HepG2 (cell line): ENCODE results near the gene MYL12B. TPM values are rescaled to one million over a fixed set of nuclear protein-coding genes. Genes with fewer than 3 reads are reported as not detected.

Experiments
- BRF2 ChIP-seq: sonication (generic); formaldehyde crosslinking; IDR thresholded peaks from 2 replicates; pipeline ENCODE4 v1.8.1; 2022; ENCODE audit warnings: mild to moderate bottlenecking, missing genetic modification reagents
- CENPX ChIP-seq: sonication (generic); formaldehyde crosslinking; IDR thresholded peaks from 2 replicates; pipeline ENCODE4 v1.9.0; 2021; ENCODE audit warnings: mild to moderate bottlenecking, missing genetic modification reagents, moderate library complexity
- E2F1 ChIP-seq: sonication (generic); formaldehyde crosslinking; IDR thresholded peaks from 2 replicates; pipeline ENCODE4 v1.5.0; 2020; ENCODE audit warnings: missing genetic modification reagents
- EED ChIP-seq: sonication (generic); formaldehyde crosslinking; IDR thresholded peaks from 2 replicates; pipeline ENCODE4 v1.5.0; 2020; ENCODE audit warnings: mild to moderate bottlenecking, missing genetic modification reagents
- HOXD1 ChIP-seq: sonication (generic); formaldehyde crosslinking; IDR thresholded peaks from 2 replicates; pipeline ENCODE4 v1.5.0; 2020; ENCODE audit warnings: missing genetic modification reagents
- MED13 ChIP-seq: sonication (generic); formaldehyde crosslinking; IDR thresholded peaks from 2 replicates; pipeline ENCODE4 v1.5.0; 2020; ENCODE audit warnings: missing genetic modification reagents
- NR2F2 ChIP-seq: IDR thresholded peaks from 2 replicates; pipeline ENCODE4 v1.6.1; 2012; ENCODE audit warnings: low read depth, inconsistent platforms, borderline replicate concordance
- NR2F6 ChIP-seq, 2 experiments: IDR thresholded peaks; 2 replicates each; pipeline ENCODE4 v1.6.1; 2016; ENCODE audit warnings: antibody characterized with exemption in 1 of 2, mild to moderate bottlenecking in 1 of 2
- RFX3 ChIP-seq: IDR thresholded peaks from 2 replicates; pipeline ENCODE4 v1.6.1; 2016; ENCODE audit warnings: missing biosample characterization, missing genetic modification reagents
- RNF219 ChIP-seq: sonication (generic); formaldehyde crosslinking; IDR thresholded peaks from 2 replicates; pipeline ENCODE4 v1.5.0; 2020; ENCODE audit warnings: mild to moderate bottlenecking, missing genetic modification reagents
- RXRB ChIP-seq: IDR thresholded peaks from 2 replicates; pipeline ENCODE4 v1.6.1; 2016; ENCODE audit warnings: borderline replicate concordance, missing genetic modification reagents, missing compliant biosample characterization
- XBP1 ChIP-seq: sonication (generic); formaldehyde crosslinking; IDR thresholded peaks from 2 replicates; pipeline ENCODE4 v1.5.0; 2020; ENCODE audit warnings: missing genetic modification reagents
- ZBTB26 ChIP-seq: IDR thresholded peaks from 2 replicates; pipeline ENCODE4 v1.6.1; 2016; ENCODE audit warnings: missing compliant biosample characterization, missing genetic modification reagents, borderline replicate concordance
- ZFP82 ChIP-seq: sonication (generic); formaldehyde crosslinking; IDR thresholded peaks from 2 replicates; pipeline ENCODE4 v1.5.1; 2020; ENCODE audit warnings: mild to moderate bottlenecking, missing genetic modification reagents, borderline replicate concordance
- ZFP90 ChIP-seq: sonication (generic); formaldehyde crosslinking; IDR thresholded peaks from 2 replicates; pipeline ENCODE4 v1.8.0; 2022; ENCODE audit warnings: missing genetic modification reagents, mild to moderate bottlenecking, inconsistent platforms, borderline replicate concordance
- ZNF160 ChIP-seq: sonication (generic); formaldehyde crosslinking; IDR thresholded peaks from 2 replicates; pipeline ENCODE4 v1.8.0; 2022; ENCODE audit warnings: mild to moderate bottlenecking, inconsistent platforms, missing genetic modification reagents
- ZNF180 ChIP-seq: sonication (generic); formaldehyde crosslinking; IDR thresholded peaks from 2 replicates; pipeline ENCODE4 v1.4.0; 2020; ENCODE audit warnings: low read depth, missing genetic modification reagents, borderline replicate concordance
- ZNF235 ChIP-seq: sonication (generic); formaldehyde crosslinking; IDR thresholded peaks from 2 replicates; pipeline ENCODE4 v1.8.1; 2023; ENCODE audit warnings: mild to moderate bottlenecking, missing genetic modification reagents, borderline replicate concordance
- ZNF468 ChIP-seq: sonication (generic); formaldehyde crosslinking; IDR thresholded peaks from 2 replicates; pipeline ENCODE4 v1.8.0; 2022; ENCODE audit warnings: mild to moderate bottlenecking, moderate library complexity, missing genetic modification reagents
- ZNF597 ChIP-seq: sonication (generic); formaldehyde crosslinking; IDR thresholded peaks from 2 replicates; pipeline ENCODE4 v1.5.0; 2020; ENCODE audit warnings: missing genetic modification reagents
- ZNF619 ChIP-seq: sonication (generic); formaldehyde crosslinking; IDR thresholded peaks from 2 replicates; pipeline ENCODE4 v1.4.0; 2020; ENCODE audit warnings: mild to moderate bottlenecking, missing genetic modification reagents
- ZNF713 ChIP-seq: sonication (generic); formaldehyde crosslinking; IDR thresholded peaks from 2 replicates; pipeline ENCODE4 v1.4.0; 2020; ENCODE audit warnings: mild to moderate bottlenecking, missing genetic modification reagents
- ZSCAN21 ChIP-seq: sonication (generic); formaldehyde crosslinking; IDR thresholded peaks from 2 replicates; pipeline ENCODE4 v1.8.0; 2022; ENCODE audit warnings: mild to moderate bottlenecking, missing genetic modification reagents, moderate library complexity, borderline replicate concordance
- polyA plus RNA-seq, 8 experiments: library from polyadenylated mRNA; depleted of rRNA in 3 of 8; stranded (reverse) in 7 of 8; unstranded in 1 of 8; fragments of >200 nt; fragmentation: Illumina TruSeq in 4 of 8; extraction: Trizol in 4 of 8; gene quantifications; 2 replicates each; pipeline versions ENCODE4 v1.2.1 to v1.2.3, GENCODE V29; 2011 to 2016; ENCODE audit warnings: low read depth in 4 of 8, missing spikeins in 1 of 8, mixed read lengths in 1 of 8; ENCODE audit not compliant: insufficient read depth in 1 of 8
- total RNA-seq, 5 experiments: library from RNA; depleted of rRNA; stranded (reverse); fragments of >200 nt; fragmentation: Illumina TruSeq; extraction: Trizol; gene quantifications; 2 replicates each; pipeline ENCODE4 v1.2.3, GENCODE V29; 2016; ENCODE audit warnings: low read depth in 1 of 5

Gene MYL12B
- total and polyA plus RNA-seq, 2 of the 13 experiments (the other 11 are each of a cell fraction or from before 2014, with no cell fraction given), result 265 to 340 TPM

- TF ChIP-seq RNF219 (CRISPR knock-in tag) (peak; percentile 66; the same call in 1 of the 2 replicates), ZFP90 (0 out of 2 replicates have a peak, but pooled peaks have one; percentile 32), NR2F6 (IDR thresholded peaks at IDR 0.05) (peak; percentile 100), NR2F6 (CRISPR knock-in tag; IDR thresholded peaks at IDR 0.05) (peak; percentile 99), ZBTB26 (CRISPR knock-in tag) (no peak), E2F1 (CRISPR knock-in tag) (0 out of 2 replicates have a peak, but pooled peaks have one; percentile 30), ZNF619 (CRISPR knock-in tag) (no peak), XBP1 (0 out of 2 replicates have a peak, but pooled peaks have one; percentile 57), EED (no peak), ZNF235 (CRISPR knock-in tag) (no peak), ZNF713 (CRISPR knock-in tag) (no peak), ZNF468 (CRISPR knock-in tag) (no peak), ZFP82 (CRISPR knock-in tag) (0 out of 2 replicates have a peak, but pooled peaks have one; percentile 26), CENPX (CRISPR knock-in tag) (no peak), RFX3 (CRISPR knock-in tag) (no peak; the same call in 1 of the 2 replicates), ZNF180 (CRISPR knock-in tag) (no peak), NR2F2 (peak; percentile 100), MED13 (CRISPR knock-in tag) (peak; percentile 70; the same call in 1 of the 2 replicates), RXRB (CRISPR knock-in tag) (peak; percentile 99), ZNF597 (CRISPR knock-in tag) (no peak), BRF2 (CRISPR knock-in tag) (peak; percentile 76; the same call in 1 of the 2 replicates), ZNF160 (no peak), HOXD1 (CRISPR knock-in tag) (peak; percentile 81; the same call in 1 of the 2 replicates), ZSCAN21 (no peak)
Measured at GRCh38 chr18:3233433-3234168, 28.3 kb upstream of the MYL12B start (continued).
